GM21367 (cell line): Measurements from ENCODE around the gene CYTH3.

Experiments
- ATAC-seq: cut with Tn5 transposase; IDR thresholded peaks from one replicate; pipeline ENCODE4 v1.9.1; 2021; ENCODE audit not compliant: unreplicated experiment

The CYTH3 gene

GRCh38 chr7:6168477-6168868 lies 104.0 kb downstream of the CYTH3 start:
- ATAC-seq = no peak

DNA sequence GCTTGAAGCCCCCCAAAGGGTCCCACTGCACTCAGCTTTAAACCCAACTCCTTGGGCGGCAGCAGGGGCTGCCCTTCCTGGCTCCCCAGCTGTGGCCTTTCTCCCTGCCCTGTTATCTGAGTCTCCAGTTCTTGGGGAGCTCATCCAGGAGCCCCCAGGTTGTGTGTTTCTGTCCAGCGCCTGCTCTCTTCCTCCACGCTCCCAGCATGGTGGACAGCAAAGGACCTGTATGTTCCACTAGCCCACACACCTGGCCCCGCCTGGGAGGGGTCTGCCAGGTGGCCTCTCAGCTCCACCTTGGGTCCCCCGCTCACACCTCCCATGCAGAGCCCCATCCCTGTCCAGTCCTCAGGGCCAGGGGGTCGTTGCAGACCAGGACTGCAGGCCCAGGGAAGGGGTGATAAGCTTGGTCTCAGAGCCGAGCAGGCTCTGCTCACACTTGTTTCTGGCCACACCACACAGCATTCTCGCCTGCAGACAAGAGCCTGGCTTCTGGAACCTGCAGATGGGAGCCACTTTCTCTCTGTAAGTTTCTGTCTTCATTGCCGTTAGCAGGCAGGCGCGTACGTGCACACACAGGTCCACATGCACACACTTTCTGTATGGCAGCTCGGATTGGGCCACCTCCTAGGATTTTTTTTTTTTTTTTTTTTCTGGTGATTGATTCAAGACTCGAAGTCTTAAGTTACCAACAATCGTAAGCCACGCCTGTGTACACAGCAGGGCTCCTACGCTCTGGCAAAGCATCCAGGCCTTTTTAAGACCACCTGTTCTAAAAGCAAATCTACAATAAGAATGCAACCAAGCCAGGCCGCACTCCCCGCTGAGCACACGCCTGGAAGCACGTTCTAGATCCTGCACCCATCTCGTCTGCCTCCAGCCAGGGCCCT lies 104.6 kb downstream of the CYTH3 start:
- no peak for ATAC-seq

GRCh38 chr7:6167004-6167551 lies 105.3 kb downstream of the CYTH3 start:
- ATAC-seq = no peak

GRCh38 chr7:6166443-6166891 lies 106.0 kb downstream of the CYTH3 start:
- ATAC-seq = no peak

GRCh38 chr7:6165521-6166320 lies 106.7 kb downstream of the CYTH3 start:
- no peak for ATAC-seq

DNA sequence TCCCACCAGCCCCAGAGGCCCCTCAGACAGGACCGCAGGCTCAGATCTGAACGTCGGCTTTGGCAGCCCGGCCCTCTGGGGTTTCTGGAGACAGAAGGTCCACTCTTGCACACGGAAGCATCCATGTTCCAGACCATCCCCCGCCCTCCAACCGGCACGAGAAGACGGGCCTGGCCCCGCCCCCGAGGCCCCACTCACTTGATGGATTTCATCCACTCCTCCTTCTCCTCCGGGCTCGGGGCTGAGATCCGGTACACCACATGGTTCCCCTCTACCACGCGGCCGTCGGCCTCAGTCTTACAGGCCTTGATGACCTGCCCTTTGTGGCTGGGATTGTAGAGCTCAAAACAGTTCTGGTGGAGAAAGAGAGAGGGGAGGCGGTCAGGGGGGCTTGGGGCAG lies 107.3 kb downstream of the CYTH3 start:
- ATAC-seq = no peak

GRCh38 chr7:6164491-6164890 lies 107.9 kb downstream of the CYTH3 start:
- no peak for ATAC-seq

GRCh38 chr7:6164010-6164409 lies 108.4 kb downstream of the CYTH3 start:
- ATAC-seq = no peak

- no peak for ATAC-seq
Observed at GRCh38 chr7:6163402-6163801, 109.0 kb downstream of the CYTH3 start.

GRCh38 chr7:6162650-6163366 lies 109.6 kb downstream of the CYTH3 start:
- no peak for ATAC-seq

DNA sequence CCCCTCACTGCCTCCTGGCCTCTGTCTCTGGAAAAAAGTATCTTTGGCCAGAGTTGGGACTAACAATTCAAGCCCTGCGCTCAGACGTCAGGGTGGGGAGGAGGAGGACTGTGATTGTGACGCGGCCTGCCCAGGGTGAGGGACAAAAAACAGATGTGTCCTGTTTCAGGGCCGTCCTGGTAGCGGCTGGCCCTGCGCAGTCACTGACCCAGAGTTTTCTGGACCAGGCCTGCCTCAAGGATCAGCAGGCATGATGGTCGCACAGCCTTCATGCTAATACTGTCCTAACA lies 110.1 kb downstream of the CYTH3 start:
- no peak for ATAC-seq

- ATAC-seq = no peak
Observed at GRCh38 chr7:6161463-6162330, 110.7 kb downstream of the CYTH3 start.

- no peak for ATAC-seq
Observed at GRCh38 chr7:6160191-6160623, 112.2 kb downstream of the CYTH3 start.

GRCh38 chr7:6159524-6160031 lies 112.8 kb downstream of the CYTH3 start:
- ATAC-seq = no peak

DNA sequence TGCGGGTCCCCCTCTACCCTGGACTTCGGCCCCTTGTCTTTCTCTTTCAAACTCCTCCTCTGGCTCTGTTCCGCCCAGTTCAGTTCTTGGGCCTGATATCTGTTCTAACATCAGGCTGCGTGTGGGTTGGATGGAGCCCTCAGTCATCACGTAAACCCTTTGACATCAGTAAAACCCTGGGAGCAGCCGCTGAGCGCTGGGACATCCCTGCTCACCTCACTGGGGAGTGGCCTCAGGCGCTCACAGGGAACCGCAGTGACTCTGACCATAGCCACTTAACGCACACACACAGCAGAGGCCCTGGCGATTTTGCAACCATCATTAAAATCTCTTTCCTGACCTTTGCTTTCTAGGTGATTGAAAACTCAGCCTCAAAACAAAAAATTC lies 113.3 kb downstream of the CYTH3 start:
- no peak for ATAC-seq

DNA sequence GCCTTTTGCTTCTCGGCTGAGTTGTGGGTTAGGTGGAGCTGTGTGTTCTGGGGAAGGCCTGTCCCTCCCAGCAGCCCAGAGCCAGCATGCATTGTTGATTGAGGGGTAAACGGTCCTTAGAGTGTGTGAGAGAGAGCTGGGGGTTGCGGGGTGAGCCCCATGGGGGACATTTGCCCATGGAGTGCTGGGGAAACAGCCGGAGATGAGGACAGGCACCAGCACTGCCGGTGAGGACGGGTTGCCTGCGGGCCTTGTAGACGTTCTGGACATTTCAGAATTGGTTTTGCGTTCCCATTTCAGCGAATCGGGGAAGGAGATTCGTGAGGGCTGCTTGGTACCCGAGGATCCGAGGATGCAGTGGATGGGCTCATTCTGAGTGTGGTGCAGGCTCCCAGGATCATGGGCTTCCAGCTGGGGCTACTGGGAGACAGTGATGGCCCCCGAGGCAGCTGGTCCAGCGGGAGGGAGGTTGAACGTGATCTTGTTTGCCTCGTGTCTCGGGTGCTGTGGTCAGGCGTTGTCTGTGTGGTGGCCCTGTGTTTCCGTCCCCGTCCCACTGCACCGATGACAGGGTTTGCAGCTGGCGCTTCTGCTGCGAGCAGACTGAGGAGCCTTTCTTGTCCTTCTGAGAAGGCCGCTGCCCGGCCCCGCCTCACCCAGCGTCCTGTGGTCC lies 113.9 kb downstream of the CYTH3 start:
- no peak for ATAC-seq

- ATAC-seq = no peak
Observed at GRCh38 chr7:6157685-6158423, 114.6 kb downstream of the CYTH3 start.

- ATAC-seq = no peak
Observed at GRCh38 chr7:6156734-6157133, 115.7 kb downstream of the CYTH3 start.

DNA sequence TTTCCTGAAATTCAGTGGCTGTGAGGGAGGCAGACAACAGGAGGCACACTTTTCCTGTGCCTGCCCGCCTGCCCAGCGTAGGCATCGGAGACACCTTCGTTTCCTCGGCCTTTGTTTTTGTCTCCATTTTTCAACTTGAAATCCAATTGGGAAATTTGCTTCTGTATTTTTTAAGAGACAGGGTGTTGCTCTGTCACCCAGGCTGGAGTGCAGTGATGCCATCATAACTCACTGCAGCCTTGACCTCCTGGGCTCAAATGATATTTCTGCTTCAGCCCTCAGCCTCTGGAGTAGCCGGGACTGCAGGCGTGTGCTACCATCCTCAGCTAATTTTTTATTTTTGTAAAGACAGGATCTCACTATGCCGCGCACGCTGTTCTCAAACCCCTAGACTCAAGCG lies 116.8 kb downstream of the CYTH3 start:
- ATAC-seq = no peak
